GM12878 (cell line): Measurements from ENCODE around the gene OR10H1. TPM values are rescaled to one million over a fixed set of nuclear protein-coding genes. Genes with fewer than 3 reads are reported as not detected.

ENCODE experiments used
- ATAC-seq: fragments of 200-7000 bp; cut with Tn5 transposase; 3 replicates; pipeline ENCODE4 v1.9.1; 2020; ENCODE audit warnings: mild to moderate bottlenecking, moderate library complexity
- BruUV-seq: library from RNA; stranded (reverse); fragments of 400-500 nt; replicated peaks from 2 replicates; lab custom pipeline; 2021; lab: Mats Ljungman, UMichigan
- CTCF ChIA-PET: fragments of 300-600 bp; sonication (Branson Sonifier 250); formaldehyde crosslinking; extraction: SDS; loops from one replicate; lab custom pipeline; 2021; ENCODE audit warnings: inconsistent platforms; lab: Yijun Ruan, JAX
- POLR2A ChIA-PET: fragments of 350-600 bp; formaldehyde crosslinking; extraction: SDS; loops from one replicate; lab custom pipeline; 2021; ENCODE audit warnings: inconsistent platforms; lab: Charles Lee
- RAD21 ChIA-PET: fragments of 300-600 bp; sonication (Branson Sonifier 250); formaldehyde crosslinking; loops from one replicate; lab custom pipeline; 2023; ENCODE audit warnings: antibody characterized with exemption; ENCODE audit not compliant: unreplicated experiment; lab: Charles Lee
- SMC1A ChIA-PET: fragments of 300-600 bp; sonication (Branson Sonifier 250); formaldehyde crosslinking; loops from one replicate; lab custom pipeline; 2023; ENCODE audit not compliant: unreplicated experiment, uncharacterized antibody; lab: Charles Lee
- DNase-seq: peaks from one replicate; pipeline ENCODE4 v3.0.0-alpha.2; 2011; ENCODE audit warnings: low read depth, low spot score
- FAIRE-seq: peaks from 3 replicates; lab custom pipeline; 2011; peaks lifted over from hg19 to GRCh38; lab: Jason Lieb, UNC
- H2AFZ ChIP-seq: 2 replicates; pipeline ENCODE4 v1.6.0; 2011; ENCODE audit warnings: low read depth, low read length, control low read depth; ENCODE audit not compliant: control insufficient read depth
- H3K27ac ChIP-seq: 2 replicates; pipeline ENCODE4 v1.5.1; 2011; ENCODE audit warnings: control low read depth; ENCODE audit not compliant: control insufficient read depth, insufficient read depth
- H3K27me3 ChIP-seq, 2 experiments: replicated peaks in 1 of 2; 2 replicates each; pipeline versions ENCODE4 v1.6.0 to v1.6.1; 2011; ENCODE audit warnings: low read length in 1 of 2; ENCODE audit not compliant: control insufficient read depth in 2 of 2, insufficient read depth in 2 of 2
- H3K36me3 ChIP-seq, 2 experiments: 2 replicates each; pipeline ENCODE4 v1.5.1; 2011; ENCODE audit warnings: low read length in 1 of 2; ENCODE audit not compliant: control insufficient read depth in 2 of 2, insufficient read depth in 2 of 2
- H3K4me1 ChIP-seq: 2 replicates; pipeline ENCODE4 v1.6.1; 2011; ENCODE audit warnings: mild to moderate bottlenecking, low read length, moderate library complexity, mixed read lengths; ENCODE audit not compliant: control insufficient read depth, insufficient read depth
- H3K4me2 ChIP-seq: 2 replicates; pipeline ENCODE4 v1.6.0; 2011; ENCODE audit warnings: control low read depth; ENCODE audit not compliant: control insufficient read depth, insufficient read depth
- H3K4me3 ChIP-seq: fragments of 200-600 bp; sonication (generic); 2 replicates; pipeline ENCODE4 v1.5.1; 2016
- H3K79me2 ChIP-seq: 2 replicates; pipeline ENCODE4 v1.6.0; 2011; ENCODE audit warnings: low read length; ENCODE audit not compliant: control insufficient read depth, insufficient read depth
- H3K9ac ChIP-seq: 2 replicates; pipeline ENCODE4 v1.8.0; 2011; ENCODE audit warnings: low read length, control low read depth, mixed read lengths; ENCODE audit not compliant: control insufficient read depth, insufficient read depth
- H3K9me3 ChIP-seq: replicated peaks from 3 replicates; pipeline ENCODE4 v1.5.1; 2011; ENCODE audit warnings: mild to moderate bottlenecking, low read length; ENCODE audit not compliant: control insufficient read depth, insufficient read depth
- H4K20me1 ChIP-seq: 2 replicates; pipeline ENCODE4 v1.6.0; 2011; ENCODE audit not compliant: control insufficient read depth, insufficient read depth
- CBFB ChIP-seq: IDR thresholded peaks from 2 replicates; pipeline ENCODE4 v1.6.1; 2016; ENCODE audit warnings: antibody characterized with exemption, low read depth
- CEBPB ChIP-seq, 2 experiments: fragments of 150-350 bp in 1 of 2; IDR thresholded peaks; 2 replicates each; pipeline ENCODE4 v1.6.1; 2012 to 2014; ENCODE audit warnings: low read depth in 2 of 2, low read length in 2 of 2, borderline replicate concordance in 1 of 2, inconsistent platforms in 1 of 2
- CHD2 ChIP-seq: IDR thresholded peaks from 2 replicates; pipeline ENCODE4 v1.6.1; 2011; ENCODE audit warnings: low read depth, low read length, improper control_type of control experiment, borderline replicate concordance
- EED ChIP-seq: sonication (generic); IDR thresholded peaks from 2 replicates; pipeline ENCODE4 v1.6.1; 2016; ENCODE audit warnings: antibody characterized with exemption, low read depth
- EZH2 ChIP-seq: IDR thresholded peaks from 2 replicates; pipeline ENCODE4 v1.6.1; 2012; ENCODE audit warnings: low read depth, mild to moderate bottlenecking, control low read depth, inconsistent platforms, low read length, borderline replicate concordance; ENCODE audit not compliant: control insufficient read depth
- HCFC1 ChIP-seq: fragments of 150-350 bp; IDR thresholded peaks from 2 replicates; pipeline ENCODE4 v1.6.1; 2014; ENCODE audit warnings: low read length
- IRF4 ChIP-seq: IDR thresholded peaks from 2 replicates; pipeline ENCODE4 v1.6.1; 2011; ENCODE audit warnings: low read depth, low read length
- JUND ChIP-seq: IDR thresholded peaks from 2 replicates; pipeline ENCODE4 v1.6.1; 2012; ENCODE audit warnings: low read depth, mild to moderate bottlenecking, low read length, improper control_type of control experiment, moderate library complexity
- NFIC ChIP-seq: IDR thresholded peaks from 2 replicates; pipeline ENCODE4 v1.6.1; 2012; ENCODE audit warnings: low read depth, mild to moderate bottlenecking, inconsistent platforms, low read length, moderate library complexity
- ZBTB33 ChIP-seq: fragments of 450-650 bp; IDR thresholded peaks from 2 replicates; pipeline ENCODE4 v1.6.1; 2017; ENCODE audit warnings: mild to moderate bottlenecking
- ZNF217 ChIP-seq: fragments of 450-650 bp; IDR thresholded peaks from 2 replicates; pipeline ENCODE4 v1.6.1; 2017; ENCODE audit warnings: antibody characterized with exemption, mild to moderate bottlenecking
- ZNF384 ChIP-seq: IDR thresholded peaks from 2 replicates; pipeline ENCODE4 v1.6.1; 2012; ENCODE audit warnings: low read depth, mild to moderate bottlenecking, low read length, improper control_type of control experiment, borderline replicate concordance
- WGBS: methylation state at CpG from one replicate; pipeline ENCODE4 v1.1.6; 2016; ENCODE audit warnings: low lambda C conversion rate; ENCODE audit not compliant: insufficient replicate concordance, insufficient coverage; ENCODE audit errors: missing lambda C conversion rate; 5-methylcytosine and 5-hydroxymethylcytosine counted together
- in situ Hi-C: fragments of 300-500 bp; cut with MboI; formaldehyde crosslinking; loops from 9 replicates; pipeline ENCODE4 v1.14.3; 2018; ENCODE audit warnings: mixed read lengths
- intact Hi-C: fragments of 100-400 bp; cut with micrococcal nuclease; formaldehyde crosslinking; loops from one replicate; pipeline ENCODE4 v1.14.2; 2022; ENCODE audit not compliant: unreplicated experiment
- polyA plus RNA-seq, 11 experiments: library from polyadenylated mRNA; depleted of rRNA in 4 of 11; unstranded in 6 of 11; stranded (reverse) in 5 of 11; fragments of >200 nt; fragmentation: Nextera tagmentation in 4 of 11; fragmentation: Illumina TruSeq in 1 of 11; extraction: Ambion mirVana in 4 of 11; extraction: Trizol in 1 of 11; gene quantifications; 1 replicate in 1 of 11; 2 replicates in 10 of 11; pipeline versions ENCODE4 v1.2.1 to v1.2.3, GENCODE V29; 2011 to 2016; ENCODE audit warnings: inconsistent platforms in 2 of 11, missing spikeins in 2 of 11, low read depth in 1 of 11
- total RNA-seq, 4 experiments: library from RNA; depleted of rRNA in 3 of 4; stranded (reverse); fragments of >200 nt in 3 of 4; fragmentation: Illumina TruSeq in 1 of 4; extraction: Trizol in 1 of 4; gene quantifications; 2 replicates each; pipeline versions ENCODE4 v1.2.1 to v1.2.3, GENCODE V29; 2013 to 2021
- TF ChIP-seq, protein P1 (sequence below): fragments of 450-650 bp; IDR thresholded peaks from 2 replicates; pipeline ENCODE4 v1.6.1; 2017; ENCODE audit warnings: borderline replicate concordance
- TF ChIP-seq, protein P2 (sequence below): fragments of 450-650 bp; IDR thresholded peaks from 2 replicates; pipeline ENCODE4 v1.6.1; 2017; ENCODE audit warnings: mild to moderate bottlenecking, moderate library complexity

Gene OR10H1
- total and polyA plus RNA-seq, 10 of the 15 experiments (the other 5 are each of a cell fraction or from before 2014, with no cell fraction given), result not detected

- Histone ChIP-seq H3K4me2 (no peak overlapping the region), H3K9ac (no peak overlapping the region), H2AFZ (no peak overlapping the region), H3K36me3 (no peaks in the 10 kb centered on the region), H3K4me1 (no peaks in the 10 kb centered on the region), H3K27me3 (no peaks in the 10 kb centered on the region), H3K9me3 (no peaks in the 10 kb centered on the region), H3K4me3 (no peak overlapping the region), H3K79me2 (no peaks in the 10 kb centered on the region), H4K20me1 (no peaks in the 10 kb centered on the region), H3K27ac (no peak overlapping the region)
- BruUV-seq, result no TSS peak
- no peak for TF ChIP-seq EED
- no peak for TF ChIP-seq IRF4
- no peak for TF ChIP-seq CHD2
- TF ChIP-seq EZH2, result no peak
- no peak for TF ChIP-seq CEBPB (IDR thresholded peaks at IDR 0.05; ENCODE audit: borderline replicate concordance in 1 of 2, low read depth in 2 of 2, low read length in 2 of 2)
- no peak for TF ChIP-seq HCFC1
- TF ChIP-seq ZBTB33, result no peak
- TF ChIP-seq, protein P1, sequence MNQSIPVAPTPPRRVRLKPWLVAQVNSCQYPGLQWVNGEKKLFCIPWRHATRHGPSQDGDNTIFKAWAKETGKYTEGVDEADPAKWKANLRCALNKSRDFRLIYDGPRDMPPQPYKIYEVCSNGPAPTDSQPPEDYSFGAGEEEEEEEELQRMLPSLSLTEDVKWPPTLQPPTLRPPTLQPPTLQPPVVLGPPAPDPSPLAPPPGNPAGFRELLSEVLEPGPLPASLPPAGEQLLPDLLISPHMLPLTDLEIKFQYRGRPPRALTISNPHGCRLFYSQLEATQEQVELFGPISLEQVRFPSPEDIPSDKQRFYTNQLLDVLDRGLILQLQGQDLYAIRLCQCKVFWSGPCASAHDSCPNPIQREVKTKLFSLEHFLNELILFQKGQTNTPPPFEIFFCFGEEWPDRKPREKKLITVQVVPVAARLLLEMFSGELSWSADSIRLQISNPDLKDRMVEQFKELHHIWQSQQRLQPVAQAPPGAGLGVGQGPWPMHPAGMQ, result no peak
- no peak for TF ChIP-seq JUND
- TF ChIP-seq, protein P2, sequence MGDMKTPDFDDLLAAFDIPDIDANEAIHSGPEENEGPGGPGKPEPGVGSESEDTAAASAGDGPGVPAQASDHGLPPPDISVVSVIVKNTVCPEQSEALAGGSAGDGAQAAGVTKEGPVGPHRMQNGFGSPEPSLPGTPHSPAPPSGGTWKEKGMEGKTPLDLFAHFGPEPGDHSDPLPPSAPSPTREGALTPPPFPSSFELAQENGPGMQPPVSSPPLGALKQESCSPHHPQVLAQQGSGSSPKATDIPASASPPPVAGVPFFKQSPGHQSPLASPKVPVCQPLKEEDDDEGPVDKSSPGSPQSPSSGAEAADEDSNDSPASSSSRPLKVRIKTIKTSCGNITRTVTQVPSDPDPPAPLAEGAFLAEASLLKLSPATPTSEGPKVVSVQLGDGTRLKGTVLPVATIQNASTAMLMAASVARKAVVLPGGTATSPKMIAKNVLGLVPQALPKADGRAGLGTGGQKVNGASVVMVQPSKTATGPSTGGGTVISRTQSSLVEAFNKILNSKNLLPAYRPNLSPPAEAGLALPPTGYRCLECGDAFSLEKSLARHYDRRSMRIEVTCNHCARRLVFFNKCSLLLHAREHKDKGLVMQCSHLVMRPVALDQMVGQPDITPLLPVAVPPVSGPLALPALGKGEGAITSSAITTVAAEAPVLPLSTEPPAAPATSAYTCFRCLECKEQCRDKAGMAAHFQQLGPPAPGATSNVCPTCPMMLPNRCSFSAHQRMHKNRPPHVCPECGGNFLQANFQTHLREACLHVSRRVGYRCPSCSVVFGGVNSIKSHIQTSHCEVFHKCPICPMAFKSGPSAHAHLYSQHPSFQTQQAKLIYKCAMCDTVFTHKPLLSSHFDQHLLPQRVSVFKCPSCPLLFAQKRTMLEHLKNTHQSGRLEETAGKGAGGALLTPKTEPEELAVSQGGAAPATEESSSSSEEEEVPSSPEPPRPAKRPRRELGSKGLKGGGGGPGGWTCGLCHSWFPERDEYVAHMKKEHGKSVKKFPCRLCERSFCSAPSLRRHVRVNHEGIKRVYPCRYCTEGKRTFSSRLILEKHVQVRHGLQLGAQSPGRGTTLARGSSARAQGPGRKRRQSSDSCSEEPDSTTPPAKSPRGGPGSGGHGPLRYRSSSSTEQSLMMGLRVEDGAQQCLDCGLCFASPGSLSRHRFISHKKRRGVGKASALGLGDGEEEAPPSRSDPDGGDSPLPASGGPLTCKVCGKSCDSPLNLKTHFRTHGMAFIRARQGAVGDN, result no peak
- TF ChIP-seq ZNF384, result no peak
- TF ChIP-seq ZNF217, result no peak
- TF ChIP-seq NFIC, result no peak
- TF ChIP-seq CBFB, result no peak
- ChIA-PET POLR2A (no interaction called here), SMC1A (no interaction called here), RAD21 (no interaction called here), CTCF (no interaction called here)
- FAIRE-seq, result no peak
- 45% methylated on average over 1 of the region's 1 CpG for WGBS
- intact Hi-C loops (no loop called here), in situ Hi-C loops (no loop called here)
- ATAC-seq, result no peak
- no peak for DNase-seq
Observed at GRCh38 chr19:15825753-15826152, 10.3 kb upstream of the OR10H1 start.
